Thymus (tissue), 11 donors: Measurements from ENCODE around the gene CNIH3. TPM values are rescaled to one million over a fixed set of nuclear protein-coding genes. Genes with fewer than 3 reads are reported as not detected.

ENCODE experiments used
- DNase-seq, 9 donors: peaks; one replicate each; pipeline ENCODE4 v3.0.0-alpha.2; 2013; ENCODE audit warnings: low spot score in 9 of 9, low read depth in 6 of 9, missing footprints in 1 of 9
- H3K27ac ChIP-seq, 2 donors: one replicate each; pipeline ENCODE4 v1.5.1; 2013; ENCODE audit warnings: control low read depth in 1 of 2, low read depth in 1 of 2, low read length in 1 of 2, mild to moderate bottlenecking in 1 of 2, moderate library complexity in 1 of 2
- H3K27me3 ChIP-seq, 2 donors: one replicate each; pipeline ENCODE4 v1.5.1; 2013; ENCODE audit warnings: low read length in 1 of 2; ENCODE audit not compliant: control insufficient read depth in 2 of 2, insufficient read depth in 1 of 2
- H3K36me3 ChIP-seq, 2 donors: one replicate each; pipeline ENCODE4 v1.5.1; 2013; ENCODE audit warnings: low read length in 1 of 2, mild to moderate bottlenecking in 1 of 2, moderate library complexity in 1 of 2; ENCODE audit not compliant: control insufficient read depth in 2 of 2, insufficient read depth in 2 of 2
- H3K4me1 ChIP-seq, 2 donors: one replicate each; pipeline ENCODE4 v1.5.1; 2013; ENCODE audit warnings: low read length in 2 of 2; ENCODE audit not compliant: control insufficient read depth in 2 of 2, insufficient read depth in 2 of 2
- H3K4me3 ChIP-seq, 2 donors: one replicate each; pipeline ENCODE4 v1.5.1; 2013; ENCODE audit warnings: low read length in 2 of 2, control low read depth in 1 of 2, mild to moderate bottlenecking in 1 of 2
- H3K9me3 ChIP-seq, 2 donors: one replicate each; pipeline ENCODE4 v1.5.1; 2013; ENCODE audit warnings: low read length in 1 of 2, mild to moderate bottlenecking in 1 of 2; ENCODE audit not compliant: control insufficient read depth in 2 of 2, insufficient read depth in 1 of 2
- WGBS: extraction: QIAGEN DNeasy Blood & Tissue Kit; methylation state at CpG from one replicate; pipeline ENCODE4 v1.1.7; 2013; 5-methylcytosine and 5-hydroxymethylcytosine counted together
- polyA plus RNA-seq: library from polyadenylated mRNA; stranded (reverse); fragments of 200-250 nt; gene quantifications from one replicate; pipeline ENCODE4 v1.2.3, GENCODE V29; 2013
- total RNA-seq: library from RNA; stranded (reverse); fragments of 120-200 nt; gene quantifications from one replicate; pipeline ENCODE4 v1.2.4, GENCODE V29; 2013
- donor health status: healthy.

Gene CNIH3
- total and polyA plus RNA-seq, 2 donors = 2.2 to 2.3 TPM

- Histone ChIP-seq H3K27ac (no peak overlapping the region), H3K9me3 (no peaks in the 10 kb centered on the region), H3K4me3 (no peak overlapping the region), H3K27me3 (no peaks in the 10 kb centered on the region), H3K4me1 (peaks cover 0 to 19% of the 10 kb centered on the region in 2 donors), H3K36me3 (no peaks in the 10 kb centered on the region)
- DNase-seq = no peak
- WGBS = 96% methylated on average over 6 of the region's 6 CpGs
These were observed 126.2 kb downstream of the CNIH3 start for GRCh38 chr1:224742349-224742748.

DNA sequence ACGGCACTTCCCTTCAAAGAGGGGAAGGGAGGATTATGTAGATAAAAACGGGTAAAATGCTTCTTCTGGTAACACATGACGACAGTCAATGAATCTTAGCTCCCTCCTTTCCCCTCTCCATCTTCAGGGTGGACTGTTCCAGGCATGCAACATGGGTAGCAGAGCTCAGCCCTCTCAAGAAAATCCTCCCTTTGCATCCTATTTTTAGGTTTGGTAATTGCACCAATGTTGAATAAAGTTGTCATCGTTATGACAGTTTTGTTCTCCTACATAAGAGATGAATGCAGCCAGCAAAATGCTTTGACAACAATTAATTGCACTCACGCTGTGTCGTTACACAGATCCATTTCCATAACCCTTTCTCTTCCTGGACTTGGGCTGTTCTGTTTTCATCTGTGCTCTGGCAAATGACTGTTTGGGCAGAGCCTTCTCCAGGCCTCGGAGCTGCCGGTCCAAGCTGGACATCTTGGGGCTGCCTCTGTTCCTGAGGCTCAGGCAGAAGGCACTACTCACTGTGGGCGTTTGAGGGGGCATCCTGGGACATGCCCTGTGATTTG is 127.6 kb downstream of the CNIH3 start:
- WGBS = 89% methylated on average over 9 of the region's 9 CpGs
- no peak overlapping the region for H3K4me3 ChIP-seq
- H3K4me1 ChIP-seq = peaks cover 0 to 16% of the 10 kb centered on the region in 2 donors
- H3K36me3 ChIP-seq = no peaks in the 10 kb centered on the region
- no peaks in the 10 kb centered on the region for H3K9me3 ChIP-seq
- no peak for DNase-seq
- no peak overlapping the region for H3K27ac ChIP-seq
- no peaks in the 10 kb centered on the region for H3K27me3 ChIP-seq

GRCh38 chr1:224744521-224744920 is 128.4 kb downstream of the CNIH3 start:
- Histone ChIP-seq H3K4me1 (peaks cover 0 to 15% of the 10 kb centered on the region in 2 donors), H3K27ac (no peak overlapping the region), H3K4me3 (no peak overlapping the region), H3K27me3 (no peaks in the 10 kb centered on the region), H3K36me3 (no peaks in the 10 kb centered on the region), H3K9me3 (no peaks in the 10 kb centered on the region)
- no peak for DNase-seq
- 63% methylated on average over 5 of the region's 5 CpGs for WGBS

- no peaks in the 10 kb centered on the region for H3K36me3 ChIP-seq
- no peak overlapping the region for H3K27ac ChIP-seq
- 7% methylated on average over 1 of the region's 1 CpG for WGBS
- H3K9me3 ChIP-seq = no peaks in the 10 kb centered on the region
- H3K4me3 ChIP-seq = no peak overlapping the region
- H3K4me1 ChIP-seq = peaks cover 0 to 16% of the 10 kb centered on the region in 2 donors
- DNase-seq = peak in 2 of 9 donors; percentile 13 to 45
- H3K27me3 ChIP-seq = no peaks in the 10 kb centered on the region
These were observed 129.3 kb downstream of the CNIH3 start for GRCh38 chr1:224745394-224745793.

DNA sequence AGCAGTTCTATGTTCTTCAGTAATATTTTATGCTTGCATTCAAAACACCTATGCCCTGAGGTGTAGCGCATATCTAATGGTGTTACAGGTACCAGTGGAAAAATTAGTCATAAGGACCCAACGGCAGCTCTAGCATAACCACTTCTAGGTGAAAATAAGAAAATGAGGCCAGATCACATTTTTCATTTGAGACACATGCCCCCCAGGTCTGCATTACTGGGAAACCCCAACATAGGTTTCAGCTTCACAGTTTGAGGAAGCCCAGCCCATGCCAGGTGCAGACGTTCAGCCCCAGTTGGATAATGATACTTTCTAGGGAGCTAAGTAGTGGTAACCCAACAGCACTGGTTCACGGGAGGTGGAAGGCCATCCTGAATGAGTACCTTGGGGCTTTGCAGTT is 129.8 kb downstream of the CNIH3 start:
- no peak for DNase-seq
- no peak overlapping the region for H3K27ac ChIP-seq
- WGBS = 51% methylated on average over 4 of the region's 4 CpGs
- no peak overlapping the region for H3K4me3 ChIP-seq
- H3K27me3 ChIP-seq = no peaks in the 10 kb centered on the region
- no peaks in the 10 kb centered on the region for H3K9me3 ChIP-seq
- H3K4me1 ChIP-seq = peaks cover 0 to 17% of the 10 kb centered on the region in 2 donors
- H3K36me3 ChIP-seq = no peaks in the 10 kb centered on the region

DNA sequence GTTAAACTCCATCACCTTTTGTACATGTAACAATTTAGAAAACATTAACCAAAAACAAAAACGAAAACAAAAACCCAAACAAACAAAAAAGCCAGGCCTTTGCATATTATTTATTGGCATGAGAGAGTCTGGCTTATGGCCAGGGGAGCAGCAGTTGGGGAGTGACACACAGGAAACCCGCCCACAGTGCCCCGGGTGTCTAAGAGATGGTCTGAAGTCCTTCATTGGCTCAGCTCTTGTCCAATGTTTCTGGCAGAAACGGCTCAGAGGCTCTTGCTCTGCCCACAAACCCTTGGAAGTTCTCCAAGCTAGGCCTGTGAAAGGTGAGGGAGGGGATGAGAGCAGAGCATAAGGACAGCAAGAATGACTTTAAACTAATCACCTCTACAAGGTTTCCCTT is 131.5 kb downstream of the CNIH3 start:
- DNase-seq = no peak
- no peak overlapping the region for H3K4me3 ChIP-seq
- no peaks in the 10 kb centered on the region for H3K27me3 ChIP-seq
- no peak overlapping the region for H3K27ac ChIP-seq
- H3K36me3 ChIP-seq = no peaks in the 10 kb centered on the region
- whole genome bisulfite sequencing = 23% methylated on average over 4 of the region's 4 CpGs
- H3K4me1 ChIP-seq = peaks cover 0 to 17% of the 10 kb centered on the region in 2 donors
- H3K9me3 ChIP-seq = no peaks in the 10 kb centered on the region

DNA sequence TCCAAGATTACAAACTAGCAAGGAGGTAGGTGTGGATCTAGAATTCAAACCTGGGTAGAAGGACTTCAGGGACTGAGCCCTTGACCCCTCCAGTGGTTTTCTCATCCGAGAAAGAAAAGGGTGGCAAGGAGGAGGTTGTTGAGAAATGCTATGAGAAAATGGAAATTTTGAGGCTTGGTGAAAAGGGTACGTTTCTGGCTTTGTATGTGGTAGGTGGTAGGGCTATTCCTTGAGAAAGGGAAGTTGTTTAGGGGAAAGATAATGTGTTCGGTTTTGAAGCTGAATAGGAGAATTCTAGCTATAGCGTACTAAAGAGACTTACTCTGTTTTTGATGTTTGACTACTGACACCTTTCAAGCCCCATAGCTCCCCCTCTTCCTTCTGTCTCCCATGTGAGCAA is 133.8 kb downstream of the CNIH3 start:
- WGBS = 61% methylated on average over 4 of the region's 4 CpGs
- Histone ChIP-seq H3K9me3 (peaks cover 0 to 3% of the 10 kb centered on the region in 2 donors), H3K4me3 (no peak overlapping the region), H3K4me1 (peaks cover 0 to 13% of the 10 kb centered on the region in 2 donors), H3K27me3 (no peaks in the 10 kb centered on the region), H3K27ac (no peak overlapping the region), H3K36me3 (no peaks in the 10 kb centered on the region)
- no peak for DNase-seq

DNA sequence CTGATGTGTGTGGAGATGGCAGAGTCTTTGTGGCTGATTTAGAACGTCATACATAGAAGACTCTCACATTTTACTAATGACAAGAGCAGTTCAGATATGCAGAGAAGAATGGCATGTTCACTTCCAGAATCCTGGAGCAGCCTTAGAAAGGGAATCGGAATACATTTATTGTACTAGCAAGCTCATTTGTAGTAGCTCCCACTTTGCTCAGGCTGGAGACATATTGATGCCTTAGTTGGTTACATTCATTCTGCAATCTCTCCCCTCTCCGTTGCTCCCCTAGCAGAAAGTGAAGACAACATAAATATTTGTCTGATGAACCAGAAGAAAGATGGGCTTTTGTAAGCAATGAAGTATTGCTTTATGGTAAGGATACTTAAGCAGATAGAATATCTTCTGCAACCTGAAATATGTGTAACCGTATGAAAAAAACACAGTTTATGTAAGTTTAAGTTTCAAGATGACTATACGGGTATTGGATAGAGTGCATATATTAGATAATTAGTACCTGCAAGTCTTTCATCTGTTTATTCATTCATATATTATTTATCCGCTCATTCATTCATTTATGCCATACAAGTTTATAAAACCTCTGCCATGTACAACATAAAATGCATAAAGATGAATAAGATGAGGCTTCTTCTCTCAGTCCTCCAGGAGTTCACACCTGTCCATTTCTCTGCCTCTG is 135.7 kb downstream of the CNIH3 start:
- no peaks in the 10 kb centered on the region for H3K27me3 ChIP-seq
- peaks cover 0 to 4% of the 10 kb centered on the region in 2 donors for H3K4me1 ChIP-seq
- 84% methylated on average over 6 of the region's 6 CpGs for WGBS
- H3K4me3 ChIP-seq = no peak overlapping the region
- no peak overlapping the region for H3K27ac ChIP-seq
- H3K36me3 ChIP-seq = no peaks in the 10 kb centered on the region
- peaks cover 0 to 3% of the 10 kb centered on the region in 2 donors for H3K9me3 ChIP-seq
- DNase-seq = no peak

GRCh38 chr1:224753491-224753890 is 137.4 kb downstream of the CNIH3 start:
- H3K27me3 ChIP-seq = no peaks in the 10 kb centered on the region
- H3K27ac ChIP-seq = no peak overlapping the region
- H3K36me3 ChIP-seq = no peaks in the 10 kb centered on the region
- H3K4me3 ChIP-seq = no peak overlapping the region
- peaks cover 0 to 4% of the 10 kb centered on the region in 2 donors for H3K4me1 ChIP-seq
- peaks cover 0 to 3% of the 10 kb centered on the region in 2 donors for H3K9me3 ChIP-seq
- 97% methylated on average over 1 of the region's 1 CpG for WGBS
- DNase-seq = no peak
